GM21367 (cell line): ENCODE results near the gene FNBP1.

ENCODE experiments used
- ATAC-seq: cut with Tn5 transposase; IDR thresholded peaks from one replicate; pipeline ENCODE4 v1.9.1; 2021; ENCODE audit not compliant: unreplicated experiment

Gene FNBP1

GRCh38 chr9:129879991-129880653, 162.9 kb downstream of the FNBP1 start:
- no peak for ATAC-seq

DNA sequence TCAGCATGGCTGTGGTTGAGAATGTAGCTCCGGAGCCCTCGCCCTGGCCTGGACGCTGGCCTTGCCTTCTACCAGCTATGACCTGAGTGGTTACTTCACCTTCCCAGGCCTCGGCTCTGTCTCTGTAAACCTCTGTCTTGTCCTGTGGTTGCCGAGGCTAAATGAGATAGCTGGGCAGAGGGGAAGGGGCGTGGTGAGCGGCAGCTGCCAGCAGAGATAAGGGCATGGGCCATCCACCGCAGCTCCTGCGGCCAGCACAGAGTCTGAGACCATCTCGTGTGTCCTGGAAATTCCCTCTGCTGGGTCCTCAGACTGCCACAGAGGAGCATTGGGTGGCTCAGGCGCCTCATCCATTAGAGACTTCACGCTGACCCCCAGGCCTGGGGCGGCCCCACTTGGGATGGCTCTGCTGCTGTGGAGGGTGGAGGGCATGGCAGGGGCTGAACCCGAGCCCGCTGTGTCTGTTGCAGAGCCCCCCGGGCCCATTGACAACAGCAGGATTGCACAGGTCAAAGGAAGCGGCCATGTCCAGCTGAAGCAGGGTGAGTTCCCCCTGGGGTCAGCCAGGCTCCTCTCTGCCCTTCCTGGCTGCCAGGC, 163.8 kb downstream of the FNBP1 start:
- no peak for ATAC-seq

- no peak for ATAC-seq
These were observed 164.7 kb downstream of the FNBP1 start for GRCh38 chr9:129878291-129878690.

DNA sequence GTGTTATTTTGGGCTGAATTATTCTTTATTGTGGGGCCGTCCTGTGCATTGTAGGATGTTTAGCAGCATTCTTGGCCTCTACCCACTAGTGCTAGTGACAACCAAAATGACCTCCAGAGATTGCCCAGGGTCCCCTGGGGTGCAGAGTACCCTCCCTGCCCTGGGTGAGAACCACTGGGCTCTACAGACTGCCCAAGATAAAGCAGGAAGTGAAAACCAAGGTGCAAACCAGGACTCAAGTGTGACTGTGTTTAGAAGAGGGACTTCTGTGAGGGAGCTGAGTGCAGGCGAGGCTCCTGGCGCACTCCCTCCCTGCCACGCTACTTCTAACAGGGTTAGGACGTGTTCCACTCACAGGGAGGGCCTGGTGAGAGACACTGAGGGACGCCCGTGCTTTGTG, 166.2 kb downstream of the FNBP1 start:
- ATAC-seq, result no peak

GRCh38 chr9:129875687-129876395, 167.1 kb downstream of the FNBP1 start:
- ATAC-seq, result no peak

DNA sequence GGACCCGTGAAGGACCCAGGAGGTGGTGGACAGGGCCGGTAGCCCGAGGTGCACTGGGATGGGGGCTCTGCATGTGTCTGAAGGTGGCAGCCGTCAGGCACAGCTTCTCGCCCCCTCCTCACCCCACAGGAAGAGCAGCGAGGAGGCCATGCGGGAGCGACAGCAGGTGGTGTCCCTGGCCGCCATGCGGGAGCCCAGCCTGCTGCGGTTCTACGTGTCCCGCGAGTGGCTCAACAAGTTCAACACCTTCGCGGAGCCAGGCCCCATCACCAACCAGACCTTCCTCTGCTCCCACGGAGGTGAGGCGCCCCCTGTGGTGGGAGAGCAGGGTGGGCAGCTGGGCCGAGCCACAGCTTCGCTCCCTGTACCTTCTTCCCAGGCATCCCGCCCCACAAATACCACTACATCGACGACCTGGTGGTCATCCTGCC, 167.8 kb downstream of the FNBP1 start:
- no peak for ATAC-seq

DNA sequence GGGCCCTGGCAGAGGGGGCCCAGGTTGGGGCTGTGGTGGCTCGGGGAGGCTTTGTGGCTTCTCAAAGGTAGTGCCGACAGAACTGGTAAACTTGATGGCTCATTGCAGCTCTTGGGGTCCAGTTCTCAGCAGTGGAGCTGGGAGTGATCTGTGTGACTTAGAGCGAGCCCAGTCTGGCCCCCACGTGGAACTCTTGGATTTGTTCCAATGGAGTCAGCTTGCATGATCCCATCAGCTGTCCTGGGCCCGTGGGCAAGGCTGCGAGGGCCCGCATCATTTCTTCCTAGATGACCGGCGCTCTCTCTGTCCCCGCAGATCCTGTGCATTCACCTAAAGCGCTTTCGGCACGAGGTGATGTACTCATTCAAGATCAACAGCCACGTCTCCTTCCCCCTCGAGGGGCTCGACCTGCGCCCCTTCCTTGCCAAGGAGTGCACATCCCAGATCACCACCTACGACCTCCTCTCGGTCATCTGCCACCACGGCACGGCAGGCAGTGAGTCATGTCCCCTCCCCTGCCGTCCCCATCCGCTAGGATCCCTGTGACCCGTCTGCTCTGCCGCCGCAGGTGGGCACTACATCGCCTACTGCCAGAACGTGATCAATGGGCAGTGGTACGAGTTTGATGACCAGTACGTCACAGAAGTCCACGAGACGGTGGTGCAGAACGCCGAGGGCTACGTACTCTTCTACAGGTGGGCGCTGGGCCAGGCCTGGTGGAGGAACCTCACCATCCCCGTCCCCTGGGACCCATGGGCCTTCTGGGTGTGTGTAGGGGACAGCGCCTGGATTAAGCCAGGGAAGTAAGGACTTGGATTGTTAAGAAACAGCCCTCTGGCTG, 168.5 kb downstream of the FNBP1 start:
- no peak for ATAC-seq

DNA sequence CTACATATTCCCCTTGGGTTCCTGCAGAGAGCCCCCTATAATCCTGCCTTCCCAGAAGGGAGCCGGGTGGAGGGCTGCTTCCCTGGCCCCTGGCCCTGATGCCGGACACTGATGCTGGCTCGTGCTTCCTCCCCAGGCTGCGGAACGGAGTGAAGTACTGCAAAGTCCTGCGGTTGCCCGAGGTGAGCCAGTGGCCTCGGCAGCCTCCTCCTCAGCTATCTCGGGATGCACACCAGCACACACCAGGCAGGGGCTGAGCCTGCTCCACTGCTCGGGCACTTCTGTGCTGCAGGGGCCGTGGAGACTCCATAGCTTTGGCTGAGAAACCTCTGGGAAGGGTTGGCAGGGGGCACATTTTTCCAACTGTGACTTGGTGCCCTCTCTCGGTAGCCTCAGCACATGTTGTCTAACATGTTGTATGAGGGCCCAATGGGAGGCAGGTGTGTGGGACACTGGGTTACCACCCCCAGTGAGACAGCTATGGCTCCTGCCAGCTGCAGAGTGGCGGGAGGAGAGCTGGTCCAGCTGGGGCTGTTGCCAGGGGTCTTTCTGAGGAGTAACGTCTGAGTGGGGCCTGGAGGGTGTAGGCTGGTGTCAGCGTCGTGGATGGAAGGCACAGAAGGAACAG, 169.3 kb downstream of the FNBP1 start:
- ATAC-seq, result no peak

- no peak for ATAC-seq
These were observed 171.9 kb downstream of the FNBP1 start for GRCh38 chr9:129871046-129871445.

DNA sequence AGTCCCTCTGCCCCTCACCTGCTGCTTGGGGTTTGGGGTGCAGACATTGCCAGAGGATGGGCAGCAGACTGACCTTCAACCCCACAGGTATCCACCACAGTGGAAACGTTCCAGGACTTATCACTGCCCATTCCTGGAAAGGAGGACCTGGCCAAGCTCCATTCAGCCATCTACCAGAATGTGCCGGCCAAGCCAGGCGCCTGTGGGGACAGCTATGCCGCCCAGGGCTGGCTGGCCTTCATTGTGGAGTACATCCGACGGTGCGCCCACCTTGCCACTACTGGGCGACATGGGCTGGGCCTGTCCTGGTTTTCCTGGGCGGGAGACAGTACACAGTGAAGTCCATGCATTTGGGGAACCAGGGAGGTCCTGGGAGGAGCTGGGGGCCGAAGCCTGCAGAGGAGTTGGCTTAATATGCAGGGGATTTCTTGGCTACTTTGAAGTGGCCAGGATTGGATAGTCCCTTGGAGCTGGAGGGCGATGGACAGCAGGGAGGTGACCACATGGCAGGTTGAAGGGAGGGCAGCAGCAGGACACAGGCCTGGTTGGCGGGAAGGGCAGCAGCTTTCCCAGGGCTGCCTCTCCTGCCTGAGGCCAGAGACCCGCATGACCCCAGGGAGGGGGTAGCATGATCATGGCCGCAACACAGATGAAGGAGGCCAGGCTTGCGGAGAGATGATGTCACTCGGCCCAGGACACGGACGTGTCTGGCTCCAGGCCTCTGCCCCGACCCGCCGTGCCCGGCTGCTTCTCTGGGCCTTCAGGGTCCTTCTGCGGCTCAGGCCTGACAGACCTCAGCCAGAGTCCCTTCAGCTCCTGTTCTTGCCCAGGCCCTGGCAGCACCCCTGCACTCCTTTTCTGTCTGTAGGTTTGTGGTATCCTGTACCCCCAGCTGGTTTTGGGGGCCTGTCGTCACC, 173.1 kb downstream of the FNBP1 start:
- no peak for ATAC-seq

DNA sequence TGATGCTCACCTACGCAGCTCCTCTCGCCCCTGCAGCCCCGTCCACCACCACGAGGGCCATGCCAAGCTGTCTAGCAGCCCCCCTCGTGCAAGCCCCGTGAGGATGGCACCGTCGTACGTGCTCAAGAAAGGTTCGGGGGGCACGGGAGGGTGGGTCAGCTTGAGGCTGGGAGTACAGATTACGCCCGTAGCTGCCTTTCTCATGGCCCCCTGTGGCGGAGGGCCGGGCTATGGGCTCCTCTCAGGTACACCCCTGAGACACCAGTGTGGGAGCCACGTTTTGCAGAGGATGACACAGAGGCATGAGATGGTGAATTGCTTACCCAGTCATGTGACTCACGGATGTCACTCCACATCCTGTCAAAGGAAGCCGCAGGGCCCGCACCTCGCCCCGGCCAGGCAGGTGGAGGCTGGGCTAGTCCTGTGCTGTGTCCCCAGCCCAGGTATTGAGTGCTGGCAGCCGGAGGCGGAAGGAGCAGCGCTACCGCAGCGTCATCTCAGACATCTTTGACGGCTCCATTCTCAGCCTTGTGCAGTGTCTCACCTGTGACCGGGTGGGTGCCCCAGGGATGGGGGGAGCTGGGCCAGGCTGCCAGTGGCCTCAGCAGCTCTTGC, 174.0 kb downstream of the FNBP1 start:
- ATAC-seq, result no peak

DNA sequence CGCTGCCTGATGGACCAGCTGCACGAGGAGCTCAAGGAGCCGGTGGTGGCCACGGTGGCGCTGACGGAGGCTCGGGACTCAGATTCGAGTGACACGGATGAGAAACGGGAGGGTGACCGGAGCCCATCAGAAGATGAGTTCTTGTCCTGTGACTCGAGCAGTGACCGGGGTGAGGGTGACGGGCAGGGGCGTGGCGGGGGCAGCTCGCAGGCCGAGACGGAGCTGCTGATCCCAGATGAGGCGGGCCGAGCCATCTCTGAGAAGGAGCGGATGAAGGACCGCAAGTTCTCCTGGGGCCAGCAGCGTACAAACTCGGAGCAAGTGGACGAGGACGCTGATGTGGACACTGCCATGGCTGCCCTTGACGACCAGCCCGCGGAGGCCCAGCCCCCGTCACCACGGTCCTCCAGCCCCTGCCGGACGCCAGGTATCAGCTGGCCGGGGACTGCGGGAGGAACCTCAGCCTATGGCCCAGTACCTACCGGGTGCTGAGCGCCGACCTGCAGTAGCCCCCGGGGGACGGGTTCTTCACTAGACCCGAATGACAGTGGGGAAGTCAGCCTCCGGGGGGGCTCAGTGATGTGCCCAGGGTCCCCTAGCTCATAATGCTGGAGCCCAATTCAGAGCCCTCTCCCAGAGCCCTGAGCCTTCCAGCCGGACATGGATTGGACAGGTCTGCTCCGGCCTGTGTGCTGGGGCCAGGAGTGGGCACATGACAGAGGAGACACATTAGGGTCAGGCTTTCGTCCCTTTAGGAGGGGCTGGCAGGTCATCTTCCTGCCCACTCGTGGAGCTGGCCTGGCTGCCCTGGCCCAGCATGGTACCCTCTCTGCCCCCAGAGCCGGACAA, 174.7 kb downstream of the FNBP1 start:
- ATAC-seq, result no peak

DNA sequence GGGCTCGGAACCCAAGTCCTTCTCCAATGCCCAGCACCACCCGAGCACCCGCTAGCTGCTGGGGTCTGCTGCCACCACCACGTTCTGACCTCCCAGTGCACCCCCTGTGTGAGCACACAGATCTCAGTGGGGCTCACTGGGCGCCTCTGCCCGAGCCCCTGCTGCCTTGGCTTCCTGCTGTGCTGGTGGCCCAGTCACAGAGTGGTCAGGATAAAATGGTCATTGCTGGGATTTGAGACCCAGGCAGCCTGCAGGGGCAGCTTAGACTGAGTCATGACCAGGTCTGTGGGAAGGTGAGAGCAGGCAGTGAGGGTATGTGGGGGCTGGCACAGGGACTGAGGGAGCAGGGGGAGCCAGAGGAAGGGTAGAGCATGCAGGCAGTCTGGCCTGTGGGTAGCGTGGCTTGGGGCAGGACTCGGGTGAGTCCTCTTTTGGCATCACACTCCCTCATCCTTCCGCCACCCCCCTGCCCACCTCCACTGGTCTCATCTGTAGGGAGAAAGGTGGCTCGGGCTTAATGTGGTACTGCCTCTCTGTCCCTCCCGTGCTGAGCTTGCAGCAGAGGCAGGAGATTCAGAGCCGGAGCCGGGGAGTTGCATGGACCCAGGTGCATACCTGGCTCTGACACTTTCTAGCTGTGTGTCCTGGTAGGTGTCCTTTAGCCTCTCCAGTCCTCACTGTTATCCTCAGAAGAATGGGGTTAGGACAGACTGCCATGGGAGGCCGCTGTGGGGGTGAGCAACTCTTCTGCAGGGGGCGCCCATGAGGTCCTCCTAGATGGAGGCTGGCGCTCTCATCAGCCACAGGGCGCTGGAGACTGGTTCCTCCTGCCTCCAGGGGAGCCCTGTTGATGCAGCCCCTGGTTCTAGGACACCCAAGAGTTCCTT, 175.6 kb downstream of the FNBP1 start:
- no peak for ATAC-seq

DNA sequence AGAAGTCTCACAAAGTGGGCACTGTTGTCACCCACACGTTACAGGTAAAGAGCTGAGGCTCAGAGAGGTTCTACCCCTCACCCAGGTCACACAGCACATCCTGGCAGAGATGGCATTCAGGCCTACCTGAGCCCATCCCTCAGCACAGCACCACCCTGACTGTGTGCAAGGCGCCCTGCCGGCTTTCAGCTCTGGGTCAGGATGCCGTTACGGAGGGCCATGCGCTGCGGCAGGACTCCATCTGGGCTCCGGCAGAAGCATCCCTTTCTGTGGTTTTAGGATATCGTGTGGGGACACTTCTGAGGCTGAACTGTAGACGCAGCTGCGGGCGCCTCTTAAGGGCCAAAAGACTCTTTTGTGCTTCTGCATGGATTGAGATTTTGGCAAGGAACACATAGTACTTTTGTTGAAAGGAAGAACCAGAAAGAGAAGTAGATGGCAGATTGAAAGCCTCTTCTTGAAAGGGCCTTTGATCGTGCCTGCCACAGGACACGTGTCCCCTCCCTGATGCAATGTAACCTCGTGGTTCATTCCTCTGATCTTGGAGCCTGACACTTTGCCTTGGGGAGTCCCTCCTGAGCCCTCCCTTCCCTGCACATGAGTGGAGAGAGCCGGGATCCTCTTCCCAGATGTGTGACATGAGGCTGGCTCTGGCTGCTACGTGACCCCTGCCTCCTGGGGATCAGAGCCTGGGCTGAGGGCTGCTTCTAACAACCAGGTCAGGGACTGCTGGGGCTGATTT, 176.4 kb downstream of the FNBP1 start:
- ATAC-seq, result no peak

GRCh38 chr9:129865668-129866320, 177.2 kb downstream of the FNBP1 start:
- ATAC-seq, result no peak

DNA sequence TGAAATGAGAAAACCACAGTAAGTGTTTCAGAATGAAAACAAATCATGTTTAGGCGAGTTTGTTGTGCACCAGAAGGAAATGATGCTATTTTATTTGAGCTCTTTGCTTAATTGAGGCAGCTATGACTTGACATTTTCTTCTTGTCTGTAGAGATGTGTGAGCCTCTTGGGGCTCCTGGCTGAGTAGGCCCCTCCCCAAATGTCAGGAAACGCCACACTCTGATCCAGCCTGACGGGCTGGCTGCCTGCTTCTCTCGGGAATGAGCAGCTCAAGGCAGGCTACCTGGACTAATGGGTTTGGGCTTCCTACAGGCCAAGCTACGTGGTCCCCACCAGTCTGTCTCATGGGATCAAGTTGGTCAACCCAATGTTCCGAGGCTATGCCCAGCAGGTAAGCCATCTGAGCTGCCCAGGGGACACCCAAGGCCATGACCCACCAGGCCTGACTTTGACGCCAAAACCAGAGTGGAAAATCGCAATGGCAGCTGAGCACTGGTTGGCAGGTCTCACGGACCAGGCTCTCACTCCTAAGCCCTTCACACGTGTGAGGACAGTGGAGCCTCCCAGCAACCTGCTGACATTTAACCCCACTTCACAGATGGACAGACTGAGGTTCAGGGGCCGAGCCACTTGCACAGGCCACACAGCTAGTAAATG, 177.9 kb downstream of the FNBP1 start:
- no peak for ATAC-seq
